Natural killer cell (primary cell): Measurements from ENCODE around the gene R3HDM2. TPM values are rescaled to one million over a fixed set of nuclear protein-coding genes. Genes with fewer than 3 reads are reported as not detected.

Source experiments
- ATAC-seq, 3 donors: fragments of 150-1000 bp in 2 of 3; fragments of 200-7000 bp in 1 of 3; cut with Tn5 transposase; 1 replicate in 1 of 3; 2 replicates in 2 of 3; pipeline ENCODE4 v1.10.0; 2021; ENCODE audit warnings: mild to moderate bottlenecking in 2 of 3, moderate library complexity in 2 of 3
- DNase-seq, 2 donors: peaks; one replicate each; pipeline versions ENCODE4 v3.0.0 to v3.0.0-alpha.2; 2013 to 2021; ENCODE audit warnings: mixed read lengths in 1 of 2
- H3K27ac ChIP-seq: one replicate; pipeline ENCODE4 v1.5.1; 2013; ENCODE audit warnings: mild to moderate bottlenecking, low read length
- H3K27me3 ChIP-seq: one replicate; pipeline ENCODE4 v1.6.1; 2013; ENCODE audit warnings: low read length; ENCODE audit not compliant: control insufficient read depth, insufficient read depth
- H3K36me3 ChIP-seq: one replicate; pipeline ENCODE4 v1.6.1; 2013; ENCODE audit warnings: low read length; ENCODE audit not compliant: control insufficient read depth, insufficient read depth
- H3K4me1 ChIP-seq: one replicate; pipeline ENCODE4 v1.6.1; 2013; ENCODE audit warnings: low read length; ENCODE audit not compliant: control insufficient read depth, insufficient read depth
- H3K4me3 ChIP-seq: one replicate; pipeline ENCODE4 v1.5.1; 2013; ENCODE audit warnings: low read length
- H3K9me3 ChIP-seq: one replicate; pipeline ENCODE4 v1.6.1; 2013; ENCODE audit warnings: low read length; ENCODE audit not compliant: control insufficient read depth, insufficient read depth
- H3K27ac Mint-ChIP-seq, 2 donors: one replicate each; pipeline ENCODE4 v1.8.0; 2022; ENCODE audit warnings: mild to moderate bottlenecking in 2 of 2, mixed read lengths in 2 of 2, moderate library complexity in 1 of 2
- H3K27me3 Mint-ChIP-seq, 2 donors: one replicate each; pipeline ENCODE4 v1.8.0; 2022; ENCODE audit warnings: low read depth in 2 of 2, mixed read lengths in 2 of 2
- H3K36me3 Mint-ChIP-seq: one replicate; pipeline ENCODE4 v1.8.0; 2022; ENCODE audit warnings: mixed read lengths
- H3K4me1 Mint-ChIP-seq, 2 donors: one replicate each; pipeline ENCODE4 v1.8.0; 2022; ENCODE audit warnings: mixed read lengths in 2 of 2
- H3K4me3 Mint-ChIP-seq: one replicate; pipeline ENCODE4 v1.8.0; 2022; ENCODE audit warnings: mild to moderate bottlenecking, moderate library complexity, mixed read lengths
- H3K9me3 Mint-ChIP-seq, 2 donors: one replicate each; pipeline ENCODE4 v1.8.0; 2022; ENCODE audit warnings: mixed read lengths in 2 of 2
- CTCF ChIP-seq: fragments of 200-600 bp; IDR thresholded peaks from one replicate; pipeline ENCODE4 v1.8.0; 2022; ENCODE audit warnings: antibody characterized with exemption
- WGBS: methylation state at CpG from one replicate; pipeline ENCODE4 v1.1.7; 2013; ENCODE audit warnings: missing lambda C conversion rate; ENCODE audit not compliant: insufficient coverage; 5-methylcytosine and 5-hydroxymethylcytosine counted together
- intact Hi-C: fragments of 100-400 bp; cut with micrococcal nuclease; formaldehyde crosslinking; loops from one replicate; pipeline ENCODE4 v1.14.2; 2022
- total RNA-seq, 4 donors: library from RNA; stranded (reverse); fragments of 120-200 nt in 1 of 4; gene quantifications; one replicate each; pipeline versions ENCODE4 v1.2.3 to v1.2.4, GENCODE V29; 2013 to 2022

R3HDM2 gene
- total RNA-seq, 3 donors from 2014 or later (not counting 1 experiment from before 2014, with no cell fraction given), result 110 to 124 (median 123) TPM

GRCh38 chr12:57210926-57211692 is 219.7 kb downstream of the R3HDM2 start:
- peaks cover 29 to 31% of the 10 kb centered on the region in 2 donors for H3K27me3 Mint-ChIP-seq
- DNase-seq, result no peak
- 85% methylated on average over 16 of the region's 16 CpGs for WGBS
- peaks cover 23 to 30% of the 10 kb centered on the region in 2 donors for H3K4me1 Mint-ChIP-seq
- intact Hi-C loops, result no loop called here
- no peaks in the 10 kb centered on the region for H3K36me3 ChIP-seq
- no peak overlapping the region for H3K27ac ChIP-seq
- H3K27ac Mint-ChIP-seq, result no peak overlapping the region
- ATAC-seq, result no peak
- no peaks in the 10 kb centered on the region for H3K36me3 Mint-ChIP-seq
- peaks cover 33% of the 10 kb centered on the region for H3K4me1 ChIP-seq
- no peak overlapping the region for H3K4me3 ChIP-seq
- no peak for TF ChIP-seq CTCF
- peaks cover 31% of the 10 kb centered on the region for H3K27me3 ChIP-seq
- H3K9me3 ChIP-seq, result no peaks in the 10 kb centered on the region
- no peaks in the 10 kb centered on the region for H3K9me3 Mint-ChIP-seq
- H3K4me3 Mint-ChIP-seq, result no peak overlapping the region

GRCh38 chr12:57210461-57210860 is 220.4 kb downstream of the R3HDM2 start:
- no peak overlapping the region for H3K27ac ChIP-seq
- DNase-seq (no peak), ATAC-seq (no peak)
- H3K4me1 Mint-ChIP-seq, result peaks cover 16 to 23% of the 10 kb centered on the region in 2 donors
- intact Hi-C loops, result no loop called here
- no peaks in the 10 kb centered on the region for H3K9me3 Mint-ChIP-seq
- no peak overlapping the region for H3K4me3 Mint-ChIP-seq
- H3K27me3 ChIP-seq, result peaks cover 25% of the 10 kb centered on the region
- H3K36me3 Mint-ChIP-seq, result no peaks in the 10 kb centered on the region
- no peaks in the 10 kb centered on the region for H3K9me3 ChIP-seq
- 85% methylated on average over 15 of the region's 15 CpGs for WGBS
- H3K4me3 ChIP-seq, result no peak overlapping the region
- no peak overlapping the region for H3K27ac Mint-ChIP-seq
- H3K4me1 ChIP-seq, result peaks cover 27% of the 10 kb centered on the region
- no peak for TF ChIP-seq CTCF
- H3K36me3 ChIP-seq, result no peaks in the 10 kb centered on the region
- peaks cover 23 to 25% of the 10 kb centered on the region in 2 donors for H3K27me3 Mint-ChIP-seq

GRCh38 chr12:57209916-57210315 is 220.9 kb downstream of the R3HDM2 start:
- no peak for DNase-seq
- Mint-ChIP-seq H3K9me3 (no peaks in the 10 kb centered on the region), H3K36me3 (no peaks in the 10 kb centered on the region), H3K27ac (no peak overlapping the region), H3K4me3 (no peak overlapping the region), H3K4me1 (peaks cover 12 to 18% of the 10 kb centered on the region in 2 donors), H3K27me3 (peaks cover 17 to 19% of the 10 kb centered on the region in 2 donors)
- Histone ChIP-seq H3K4me1 (peaks cover 21% of the 10 kb centered on the region), H3K4me3 (no peak overlapping the region), H3K27me3 (peaks cover 19% of the 10 kb centered on the region), H3K36me3 (no peaks in the 10 kb centered on the region), H3K27ac (no peak overlapping the region), H3K9me3 (no peaks in the 10 kb centered on the region)
- no peak for TF ChIP-seq CTCF
- intact Hi-C loops, result no loop called here
- WGBS, result 86% methylated on average over 8 of the region's 8 CpGs
- ATAC-seq, result no peak
